NCI-H1436 (cell line): Measurements from ENCODE around the gene ITGBL1.

Experiments used
- DNase-seq: peaks from one replicate; lab custom pipeline; 2025; lab: John Stamatoyannopoulos, UW

Gene ITGBL1

GRCh38 chr13:101569807-101570206 is 117.3 kb downstream of the ITGBL1 start:
- no peak for DNase-seq

GRCh38 chr13:101570410-101570809 is 117.9 kb downstream of the ITGBL1 start:
- DNase-seq: no peak

- DNase-seq: no peak
Observed at GRCh38 chr13:101572456-101572855, 120.0 kb downstream of the ITGBL1 start.

DNA sequence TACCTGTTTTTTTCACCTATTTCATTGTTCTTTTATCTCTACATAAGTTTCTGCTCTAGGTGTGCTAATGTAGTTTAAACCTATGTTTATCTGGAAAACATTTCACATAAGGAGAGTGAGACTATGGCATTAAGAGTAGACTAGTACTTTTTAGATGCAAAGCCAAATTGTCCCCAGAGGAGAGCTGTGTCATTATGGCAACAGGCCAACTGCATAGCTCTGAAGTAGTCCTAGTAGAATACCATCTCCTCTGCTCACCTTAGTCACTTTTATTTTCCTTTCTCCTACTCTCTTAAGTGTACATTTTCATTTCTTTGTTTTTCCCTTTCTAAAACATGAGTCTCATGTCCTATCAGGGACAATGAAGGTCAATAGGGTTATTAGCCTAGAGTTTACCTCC is 123.1 kb downstream of the ITGBL1 start:
- DNase-seq: peak; percentile 29

- DNase-seq: no peak
Observed at GRCh38 chr13:101576455-101576854, 124.0 kb downstream of the ITGBL1 start.

GRCh38 chr13:101576977-101577376 is 124.5 kb downstream of the ITGBL1 start:
- no peak for DNase-seq

DNA sequence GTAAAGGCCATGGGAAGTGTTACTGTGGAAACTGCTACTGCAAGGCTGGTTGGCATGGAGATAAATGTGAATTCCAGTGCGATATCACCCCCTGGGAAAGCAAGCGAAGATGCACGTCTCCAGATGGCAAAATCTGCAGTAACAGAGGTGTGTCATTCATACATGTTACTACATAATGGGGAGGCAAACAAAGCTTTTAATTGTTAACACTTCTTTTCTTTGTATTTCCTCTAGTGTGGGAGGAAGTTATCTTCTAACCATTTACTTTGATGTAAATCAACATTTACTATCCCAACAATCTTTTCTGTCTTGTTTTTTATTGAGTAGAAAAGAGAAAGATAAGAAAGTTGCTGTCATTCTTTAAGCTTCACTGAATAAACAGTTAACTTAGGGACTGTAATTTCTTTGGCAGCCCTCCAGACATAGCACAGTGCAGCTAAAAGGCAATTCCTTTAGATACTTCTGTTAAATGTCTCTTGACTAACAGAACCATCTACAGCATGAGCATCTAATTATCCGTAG is 126.9 kb downstream of the ITGBL1 start:
- peak; percentile 29 for DNase-seq

- DNase-seq: no peak
Observed at GRCh38 chr13:101584331-101584730, 131.9 kb downstream of the ITGBL1 start.

DNA sequence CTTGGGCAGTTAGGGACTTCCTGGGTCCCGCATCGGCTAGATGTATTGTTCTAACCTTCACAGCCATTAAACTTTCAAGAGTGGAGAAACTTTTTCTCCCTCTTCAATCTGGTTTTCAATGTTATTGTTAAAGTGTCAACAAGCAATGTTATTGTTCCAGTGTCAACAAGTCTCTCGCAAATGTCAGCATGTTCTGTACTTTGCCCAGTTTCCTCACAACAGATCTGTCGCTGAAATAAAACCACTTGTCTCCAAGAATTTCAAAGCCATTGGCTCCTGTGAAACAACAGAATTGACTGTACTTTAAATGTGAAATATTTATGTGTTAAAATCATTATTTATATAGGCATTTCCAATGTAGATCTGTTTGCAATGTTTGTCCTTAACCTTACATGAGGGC is 138.0 kb downstream of the ITGBL1 start:
- DNase-seq: no peak

DNA sequence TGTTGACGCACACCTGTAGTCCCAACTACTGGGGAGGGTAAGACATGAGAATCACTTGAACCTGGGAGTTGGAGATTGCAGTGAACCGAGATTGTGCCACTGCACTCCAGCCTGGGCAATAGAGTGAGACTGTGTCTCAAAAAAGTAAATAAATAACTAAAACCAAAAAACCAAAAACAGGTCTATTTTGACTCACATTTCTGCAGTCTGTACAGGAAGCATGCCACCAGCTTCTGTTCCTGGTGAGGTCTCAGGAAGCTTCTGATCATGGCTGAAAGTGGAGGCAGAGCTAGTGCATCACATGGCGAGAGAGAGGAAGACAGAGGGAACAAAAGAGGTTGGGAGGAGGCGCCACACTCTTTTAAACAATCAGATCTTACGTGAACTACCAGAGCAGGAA is 142.5 kb downstream of the ITGBL1 start:
- no peak for DNase-seq

DNA sequence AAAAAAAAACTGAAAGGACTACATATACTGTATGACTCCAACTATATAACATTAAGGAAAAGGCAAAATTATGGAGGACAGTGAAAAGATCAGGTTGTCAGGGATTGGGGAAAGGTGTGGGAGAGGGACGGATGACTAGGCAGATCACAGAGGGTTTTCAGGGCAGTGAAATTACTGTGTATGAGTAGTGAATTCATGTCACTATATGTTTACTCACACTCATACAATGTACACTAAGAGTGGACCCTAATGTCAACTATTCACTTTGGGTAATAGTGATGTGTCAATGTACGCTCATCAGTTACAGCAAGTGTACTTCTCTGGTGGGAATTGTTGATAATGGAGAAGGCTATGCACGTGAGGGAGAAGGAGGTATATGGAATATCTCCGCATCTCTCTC is 144.3 kb downstream of the ITGBL1 start:
- no peak for DNase-seq

- DNase-seq: no peak
Observed at GRCh38 chr13:101611491-101612475, 159.3 kb downstream of the ITGBL1 start.

DNA sequence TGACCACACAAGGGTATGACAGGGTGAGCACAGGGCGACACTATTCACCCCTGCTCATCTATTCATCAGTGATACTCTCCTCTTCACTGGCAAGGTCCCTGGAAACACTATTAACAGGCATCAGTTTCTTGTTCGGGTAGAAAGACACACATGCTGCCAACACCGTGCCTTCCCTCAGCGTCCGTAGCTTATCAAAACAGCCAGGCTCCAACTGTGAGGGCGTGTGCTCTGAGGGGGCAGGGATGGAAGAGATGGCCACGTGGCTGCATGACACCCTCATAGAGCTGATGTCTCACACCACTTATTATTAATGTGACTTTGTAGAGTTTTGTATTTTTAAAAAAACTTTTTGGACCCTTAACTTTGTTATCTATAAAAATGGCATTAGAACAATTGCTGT is 160.3 kb downstream of the ITGBL1 start:
- no peak for DNase-seq

DNA sequence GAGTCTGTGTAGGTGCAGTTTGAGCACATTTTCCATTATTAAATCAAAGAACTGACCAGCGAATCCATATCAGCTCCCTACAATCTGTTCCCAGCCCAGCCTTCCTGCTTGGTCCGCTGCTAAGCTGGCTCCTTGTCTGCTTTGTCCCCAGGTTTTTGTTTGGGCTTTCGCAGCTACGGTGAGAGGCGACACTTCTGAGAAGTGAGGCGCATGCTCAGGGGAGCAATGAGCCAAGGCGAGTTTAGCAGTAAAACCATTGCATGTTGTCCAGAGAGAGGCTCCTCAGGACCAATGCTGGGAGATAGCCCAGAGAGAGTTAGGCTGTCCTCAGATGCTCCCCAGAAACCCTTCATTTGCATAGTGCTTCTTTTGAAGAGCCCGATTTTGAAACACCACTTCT is 162.0 kb downstream of the ITGBL1 start:
- DNase-seq: no peak

- no peak for DNase-seq
Observed at GRCh38 chr13:101618440-101619187, 166.1 kb downstream of the ITGBL1 start.

- no peak for DNase-seq
Observed at GRCh38 chr13:101621099-101621498, 168.6 kb downstream of the ITGBL1 start.

GRCh38 chr13:101623470-101624209 is 171.2 kb downstream of the ITGBL1 start:
- DNase-seq: no peak

DNA sequence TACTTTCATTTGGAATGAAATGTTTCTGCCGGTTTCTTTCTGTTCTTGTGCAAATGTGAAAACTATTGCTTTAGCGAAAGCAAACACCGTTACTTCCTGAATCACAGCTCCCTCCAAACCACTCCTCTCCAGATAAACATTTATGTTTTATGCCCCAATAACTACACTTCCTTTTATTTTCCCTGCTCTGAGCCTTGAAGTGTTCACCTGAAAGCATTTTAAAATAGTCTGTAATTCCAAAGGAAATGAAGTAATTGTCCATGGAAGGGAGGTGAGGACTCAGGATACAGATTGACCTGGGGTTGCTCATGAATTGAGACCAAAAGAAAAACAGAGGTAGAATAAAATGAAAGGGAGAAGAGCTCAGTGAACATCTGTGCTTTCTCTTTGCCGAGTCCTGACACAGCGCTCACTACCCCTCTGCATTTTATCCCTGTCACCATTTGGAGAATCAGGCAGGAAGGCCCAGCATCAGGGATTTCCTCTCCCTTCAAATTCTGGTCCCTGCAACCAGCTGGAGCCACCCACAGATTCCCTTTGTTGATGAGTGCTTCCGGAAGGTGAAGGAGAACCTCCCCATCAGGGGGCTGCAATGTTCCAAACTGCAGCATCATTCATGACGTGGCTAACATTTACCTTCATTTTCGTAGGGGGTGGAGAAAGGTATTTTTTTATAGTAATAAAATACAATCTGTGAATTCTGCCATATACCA is 171.9 kb downstream of the ITGBL1 start:
- DNase-seq: peak; percentile 42

DNA sequence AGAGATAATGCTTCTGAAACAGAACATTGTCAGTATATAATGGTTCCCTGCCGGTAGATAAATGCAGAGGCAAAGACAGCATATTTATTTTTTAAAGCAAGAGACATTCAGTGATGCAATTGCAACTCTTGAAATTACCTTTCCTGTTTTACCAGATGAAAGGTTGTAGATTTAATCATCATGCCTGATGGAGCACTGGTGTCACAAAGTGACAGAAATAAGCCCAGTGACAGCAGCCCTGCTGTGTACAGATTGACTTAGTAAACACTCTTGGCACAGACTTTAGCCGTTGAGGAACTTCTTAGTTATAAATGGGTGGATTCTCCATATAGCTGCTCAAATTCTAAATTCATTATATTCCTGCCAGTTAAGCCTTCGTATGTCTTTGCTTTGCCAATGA is 172.5 kb downstream of the ITGBL1 start:
- DNase-seq: no peak

GRCh38 chr13:101626925-101627555 is 174.6 kb downstream of the ITGBL1 start:
- DNase-seq: no peak

DNA sequence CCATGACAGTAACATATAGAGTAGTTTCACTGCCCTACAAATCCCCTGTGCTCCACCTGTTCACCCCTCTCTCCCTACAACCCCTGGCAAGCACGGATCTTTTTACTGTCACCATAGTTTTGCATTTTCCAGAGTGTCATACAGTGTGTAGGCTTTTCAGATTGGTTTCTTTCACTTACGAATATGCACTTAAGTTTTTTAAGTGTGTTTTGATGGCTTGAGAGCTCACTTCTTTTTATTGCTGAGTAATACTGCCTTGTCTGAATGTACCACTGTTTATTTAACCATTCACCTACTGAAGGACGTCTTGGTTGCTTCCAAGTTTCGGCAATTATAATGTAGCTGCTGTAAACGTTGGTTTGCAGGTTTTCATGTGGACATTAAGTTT is 175.1 kb downstream of the ITGBL1 start:
- DNase-seq: no peak
